ENCODE results near the gene GAN. TPM values are rescaled to one million over a fixed set of nuclear protein-coding genes. Genes with fewer than 3 reads are reported as not detected.

The GAN gene
- total and polyA plus RNA-seq, 10 of the 15 experiments (the other 5 are each of a cell fraction or from before 2014, with no cell fraction given) = 0.42 to 8.4 (median 2.5) TPM

- no peaks in the 10 kb centered on the region for H3K27me3 ChIP-seq (replicated peaks in 1 of 2; ENCODE audit: control insufficient read depth in 2 of 2, insufficient read depth in 2 of 2, low read length in 1 of 2)
- TF ChIP-seq SKIL (IDR thresholded peaks at IDR 0.05; ENCODE audit: low read depth, poor library complexity, severe bottlenecking) = no peak
- TF ChIP-seq ZNF592 (IDR thresholded peaks at IDR 0.05) = no peak
- TF ChIP-seq POU2F2 (IDR thresholded peaks at IDR 0.05; ENCODE audit: borderline replicate concordance, low read depth, low read length) = no peak
- no peak for TF ChIP-seq HDAC2 (IDR thresholded peaks at IDR 0.05)
- no peak for TF ChIP-seq NFYB (IDR thresholded peaks at IDR 0.05; ENCODE audit: insufficient read depth, low read depth, low read length)
- TF ChIP-seq FOXM1 (IDR thresholded peaks at IDR 0.05; ENCODE audit: low read depth, low read length) = no peak
- TF ChIP-seq TARDBP (IDR thresholded peaks at IDR 0.05; ENCODE audit: borderline replicate concordance) = no peak
- no peak for TF ChIP-seq RAD21 (IDR thresholded peaks at IDR 0.05; ENCODE audit: insufficient read depth, low read depth, low read length)
- no peak overlapping the region for H3K27ac ChIP-seq (ENCODE audit: control insufficient read depth, insufficient read depth)
- ChIA-PET SMC1A (ENCODE audit: uncharacterized antibody, unreplicated experiment) (no interaction called here), POLR2A (no interaction called here), RAD21 (ENCODE audit: unreplicated experiment) (no interaction called here), CTCF (no interaction called here)
- no peak for FAIRE-seq
- no peak for ATAC-seq
- no peak overlapping the region for H3K9ac ChIP-seq (ENCODE audit: control insufficient read depth, insufficient read depth, low read length)
- intact Hi-C loops (cut with micrococcal nuclease; ENCODE audit: unreplicated experiment) (no loop called here), in situ Hi-C loops (cut with MboI) (no loop called here)
- H3K9me3 ChIP-seq (replicated peaks; ENCODE audit: control insufficient read depth, insufficient read depth, low read length) = peaks cover 4% of the 10 kb centered on the region
- H2AFZ ChIP-seq (ENCODE audit: control insufficient read depth, low read depth, low read length) = no peak overlapping the region
- DNase-seq (ENCODE audit: low read depth, low spot score) = no peak
- no peaks in the 10 kb centered on the region for H3K79me2 ChIP-seq (ENCODE audit: control insufficient read depth, insufficient read depth, low read length)
- H3K4me1 ChIP-seq (ENCODE audit: control insufficient read depth, insufficient read depth, low read length) = no peaks in the 10 kb centered on the region
- 53% methylated on average over 1 of the region's 1 CpG for WGBS (ENCODE audit: insufficient coverage, insufficient replicate concordance, low lambda C conversion rate, missing lambda C conversion rate)
- no TSS peak for BruUV-seq (replicated peaks)
- no peak overlapping the region for H3K4me3 ChIP-seq
- H4K20me1 ChIP-seq (ENCODE audit: control insufficient read depth, insufficient read depth) = no peaks in the 10 kb centered on the region
- no peak overlapping the region for H3K4me2 ChIP-seq (ENCODE audit: control insufficient read depth, insufficient read depth)
- no peaks in the 10 kb centered on the region for H3K36me3 ChIP-seq (ENCODE audit: control insufficient read depth in 2 of 2, insufficient read depth in 2 of 2, low read length in 1 of 2)
These were observed 32.7 kb downstream of the GAN start for GRCh38 chr16:81347425-81347824.
